GM20431 (cell line): Measurements from ENCODE around the gene CILP.

Source experiments
- in situ Hi-C: fragments of 300-500 bp; cut with MseI, MboI; formaldehyde crosslinking; loops from one replicate; pipeline ENCODE4 v1.15.0; 2020; ENCODE audit warnings: low sequenced_read_pairs; ENCODE audit not compliant: unreplicated experiment

The CILP gene

GRCh38 chr15:65223996-65224395 lies 12.7 kb upstream of the CILP start:
- in situ Hi-C loops = no loop called here

DNA sequence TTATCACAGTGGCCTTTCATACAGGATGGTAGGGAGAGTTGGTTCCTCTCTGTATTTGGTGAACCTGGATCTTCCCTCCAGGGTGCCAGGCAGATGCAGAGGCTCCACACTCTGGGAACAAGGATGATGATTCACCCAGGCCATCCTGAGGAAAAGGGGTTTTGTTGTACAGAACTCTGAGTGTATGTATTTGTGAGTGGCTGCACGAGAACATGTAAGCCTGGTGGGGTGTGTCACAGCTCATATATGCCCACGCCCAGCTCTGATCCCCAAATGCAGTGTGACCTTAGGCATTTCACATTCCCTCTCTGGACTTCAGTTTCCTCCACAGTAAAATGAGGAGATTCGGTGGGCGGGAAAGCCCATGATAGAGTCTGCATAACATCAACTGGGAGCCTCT lies 11.6 kb upstream of the CILP start:
- in situ Hi-C loops = no loop called here

DNA sequence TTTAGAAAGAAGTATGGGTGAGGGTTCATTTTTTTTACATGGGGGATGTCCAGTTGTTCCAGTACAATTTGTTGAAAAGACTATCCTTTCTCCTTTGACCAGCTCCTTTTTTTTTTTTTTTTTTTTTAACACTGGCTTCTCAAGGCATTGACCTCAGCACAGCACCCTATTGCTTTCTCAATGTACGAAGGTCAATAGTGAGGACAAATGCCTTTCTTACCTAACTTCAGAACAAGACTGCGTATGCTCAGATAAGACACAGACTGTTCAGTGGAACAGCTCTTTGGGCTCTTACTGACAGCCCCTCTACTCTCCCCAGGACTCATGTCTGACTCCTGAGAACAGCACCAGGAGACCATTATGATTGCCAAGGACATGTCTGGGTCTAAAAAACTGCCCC lies 10.4 kb upstream of the CILP start:
- in situ Hi-C loops = no loop called here

DNA sequence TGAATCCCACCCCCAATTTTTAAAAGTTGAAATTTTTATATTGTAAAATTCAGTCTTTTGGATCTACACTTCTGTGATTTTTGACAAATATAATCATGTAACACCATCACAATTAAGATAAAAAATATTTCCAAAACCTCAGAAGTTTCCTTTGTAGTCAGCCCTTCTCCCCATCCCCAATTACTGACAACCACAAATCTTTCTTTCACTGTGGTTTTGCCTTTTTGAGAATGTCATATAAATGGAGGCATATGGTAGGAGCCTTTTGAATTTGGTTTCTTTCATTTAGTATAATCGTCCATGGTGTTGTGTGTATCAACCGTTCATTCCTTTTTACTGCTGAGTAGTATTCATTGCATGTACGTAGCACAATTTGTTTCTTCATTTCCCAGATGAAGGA lies 7.9 kb upstream of the CILP start:
- in situ Hi-C loops = no loop called here

- in situ Hi-C loops = no loop called here
Measured at GRCh38 chr15:65217526-65218482, 6.5 kb upstream of the CILP start.

- in situ Hi-C loops = no loop called here
Measured at GRCh38 chr15:65215496-65215895, 4.2 kb upstream of the CILP start.

DNA sequence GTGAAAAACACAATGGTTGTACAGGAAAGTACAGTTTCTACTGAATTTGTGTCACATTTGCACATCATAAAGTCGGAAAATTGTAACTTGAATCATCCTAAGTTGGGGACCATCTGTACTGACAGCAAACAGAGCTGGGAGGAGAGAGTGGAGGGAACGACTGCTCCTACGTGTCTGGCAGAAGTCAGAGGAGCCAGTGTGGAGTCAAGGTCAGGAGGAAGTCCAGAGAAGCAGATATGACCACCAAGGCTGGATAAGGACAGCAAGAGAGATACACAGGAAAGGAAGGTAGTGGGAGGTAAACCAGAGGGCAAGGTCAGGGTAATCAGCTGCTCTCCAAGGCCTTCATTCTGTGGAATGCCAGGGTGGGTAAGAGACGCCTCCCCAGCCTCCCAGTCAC lies 2.7 kb upstream of the CILP start:
- in situ Hi-C loops = no loop called here

DNA sequence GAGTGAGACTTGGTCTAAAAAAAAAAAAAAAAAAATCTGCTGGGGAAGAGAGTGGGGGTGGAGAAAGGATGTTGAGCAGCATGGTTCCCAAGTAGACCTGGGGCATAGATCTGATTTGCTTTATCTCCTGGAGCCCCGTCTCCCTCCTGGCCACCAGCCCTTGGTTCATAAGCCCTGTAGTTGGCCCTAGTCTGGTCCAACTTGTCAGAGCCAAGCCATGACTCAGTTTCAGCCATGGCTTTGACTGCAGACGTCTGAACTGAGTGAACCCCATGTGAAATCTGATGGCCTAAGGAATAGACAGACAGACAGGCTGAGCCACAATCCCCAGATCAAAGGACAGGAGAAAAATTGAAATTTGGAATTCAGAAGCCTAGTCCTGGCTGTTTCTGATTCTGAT lies 2.0 kb upstream of the CILP start:
- in situ Hi-C loops = no loop called here

GRCh38 chr15:65212097-65212496 lies 824 bp upstream of the CILP start:
- in situ Hi-C loops = no loop called here

- in situ Hi-C loops = no loop called here
Measured at GRCh38 chr15:65211482-65211982, 259 bp upstream of the CILP start.

GRCh38 chr15:65209701-65210643 lies 1.3 kb downstream of the CILP start:
- in situ Hi-C loops = no loop called here

- in situ Hi-C loops = no loop called here
Measured at GRCh38 chr15:65208647-65209046, 2.6 kb downstream of the CILP start.

DNA sequence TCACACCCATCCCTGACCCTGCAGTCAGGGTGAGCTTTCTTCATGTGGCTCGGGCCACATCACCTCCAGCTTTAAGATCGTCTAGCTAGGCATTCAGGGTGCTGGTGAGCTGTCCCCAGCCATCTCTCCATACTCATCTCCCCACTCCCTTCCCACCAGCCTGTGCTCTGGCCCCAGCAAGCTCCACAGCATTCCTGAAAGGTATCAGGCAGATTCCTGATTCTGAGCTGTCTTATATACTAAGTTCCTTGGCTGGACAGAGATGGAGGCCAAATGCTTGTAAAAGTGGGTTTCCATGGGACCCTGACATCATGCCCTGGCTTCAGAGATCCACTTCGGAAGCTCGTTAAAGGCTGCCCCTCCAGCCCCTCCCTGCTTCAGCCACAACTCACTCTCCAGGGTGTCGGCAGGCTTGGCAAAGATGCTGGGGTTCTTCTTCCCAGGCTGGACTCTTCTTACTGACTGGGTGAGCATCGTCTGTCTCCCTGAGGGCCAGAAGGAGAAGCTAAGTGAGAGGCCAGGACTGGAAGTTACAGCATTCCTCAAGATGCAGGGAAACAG lies 3.9 kb downstream of the CILP start:
- in situ Hi-C loops = no loop called here

- in situ Hi-C loops = no loop called here
Measured at GRCh38 chr15:65206750-65207149, 4.5 kb downstream of the CILP start.

DNA sequence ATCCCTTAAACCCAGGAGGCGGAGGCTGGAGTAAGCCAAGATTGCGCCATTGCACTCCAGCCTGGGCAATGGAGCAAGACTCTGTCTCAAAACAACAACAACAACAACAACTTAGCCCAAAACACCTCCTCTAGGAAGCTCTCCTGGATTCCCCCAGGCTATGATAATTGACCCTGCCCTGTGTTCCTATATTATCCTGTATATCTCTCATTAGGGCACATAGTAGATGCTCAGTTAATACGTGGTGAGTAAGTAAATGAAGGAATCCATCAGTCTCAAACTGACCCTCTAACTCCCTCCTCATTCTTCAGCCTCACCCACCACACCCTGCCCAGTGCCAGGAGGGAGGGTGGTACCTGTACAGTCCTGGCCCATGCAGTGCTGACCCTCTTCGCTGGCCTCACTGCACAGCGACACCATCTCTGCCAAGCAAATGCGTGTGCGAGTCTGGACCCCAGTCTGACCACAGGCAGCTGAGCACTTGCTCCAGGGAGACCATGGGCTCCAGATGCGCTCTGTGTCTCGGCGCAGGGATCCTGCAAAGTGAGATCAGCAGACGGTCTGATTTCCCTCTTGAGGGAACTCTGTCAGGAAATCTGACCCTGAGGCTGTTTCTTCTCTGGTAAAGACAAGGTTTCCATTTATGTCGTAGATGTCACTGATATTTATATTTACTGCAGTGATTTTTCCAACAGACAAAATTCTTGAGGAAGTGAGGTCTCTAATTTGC lies 6.2 kb downstream of the CILP start:
- in situ Hi-C loops = no loop called here

- in situ Hi-C loops = no loop called here
Measured at GRCh38 chr15:65204236-65204930, 6.9 kb downstream of the CILP start.

GRCh38 chr15:65201918-65202317 lies 9.4 kb downstream of the CILP start:
- in situ Hi-C loops = no loop called here

GRCh38 chr15:65198571-65198970 lies 12.7 kb downstream of the CILP start:
- in situ Hi-C loops = no loop called here

- in situ Hi-C loops = no loop called here
Measured at GRCh38 chr15:65197337-65197645, 14.0 kb downstream of the CILP start.
